Right atrium auricular region (tissue), 2 donors: Measurements from ENCODE around the gene RPL11. TPM values are rescaled to one million over a fixed set of nuclear protein-coding genes. Genes with fewer than 3 reads are reported as not detected.
"Not testable (repeated sequence)": the region's sequence is repeated elsewhere in the genome, so short reads cannot be mapped to it uniquely, and the experiment has no call there.

ENCODE experiments used
- DNase-seq: peaks from one replicate; pipeline ENCODE4 v3.0.0-alpha.2; 2019; ENCODE audit warnings: low spot score
- H3K27ac ChIP-seq, 2 donors: fragments of 200-600 bp; sonication (generic); 1 replicate in 1 of 2; 2 replicates in 1 of 2; pipeline ENCODE4 v1.5.1; 2016 to 2019
- H3K27me3 ChIP-seq, 2 donors: fragments of 200-600 bp; sonication (generic); one replicate each; pipeline versions ENCODE4 v1.5.1 to v1.6.0; 2017 to 2019
- H3K36me3 ChIP-seq: fragments of 200-600 bp; sonication (generic); one replicate; pipeline ENCODE4 v1.5.1; 2016
- H3K4me1 ChIP-seq, 2 donors: fragments of 200-600 bp; sonication (generic); one replicate each; pipeline versions ENCODE4 v1.5.1 to v1.6.0; 2017 to 2019
- H3K4me3 ChIP-seq, 2 donors: fragments of 200-600 bp; sonication (generic); 1 replicate in 1 of 2; 2 replicates in 1 of 2; pipeline ENCODE4 v1.5.1; 2017 to 2019; ENCODE audit warnings: mild to moderate bottlenecking in 1 of 2, moderate library complexity in 1 of 2
- H3K9me3 ChIP-seq, 2 donors: fragments of 200-600 bp; sonication (generic); one replicate each; pipeline ENCODE4 v1.5.1; 2019
- CTCF ChIP-seq, 2 donors: fragments of 200-600 bp; sonication (generic); IDR thresholded peaks; one replicate each; pipeline ENCODE4 v1.5.1; 2019; ENCODE audit warnings: antibody characterized with exemption in 2 of 2
- total RNA-seq, 2 donors: library from RNA; depleted of rRNA; stranded (reverse); fragments of >200 nt; gene quantifications; one replicate each; pipeline ENCODE4 v1.1.0, GENCODE V29; 2016

The RPL11 gene
- total RNA-seq, 2 donors from 2014 or later = 391 to 585 TPM

- H3K27ac ChIP-seq = no peak overlapping the region
- no peaks in the 10 kb centered on the region for H3K9me3 ChIP-seq
- peaks cover 0 to 12% of the 10 kb centered on the region in 2 donors for H3K4me1 ChIP-seq
- TF ChIP-seq CTCF (IDR thresholded peaks at IDR 0.05) = no peak
- H3K4me3 ChIP-seq = no peak overlapping the region
- H3K27me3 ChIP-seq = no peaks in the 10 kb centered on the region
- DNase-seq = no peak
- no peaks in the 10 kb centered on the region for H3K36me3 ChIP-seq
Observed at GRCh38 chr1:23646541-23646940, 45.1 kb upstream of the RPL11 start.

GRCh38 chr1:23648576-23648975, 43.0 kb upstream of the RPL11 start:
- H3K36me3 ChIP-seq = no peaks in the 10 kb centered on the region
- no peak overlapping the region for H3K4me3 ChIP-seq
- DNase-seq = no peak
- no peak for TF ChIP-seq CTCF (IDR thresholded peaks at IDR 0.05)
- H3K9me3 ChIP-seq = no peaks in the 10 kb centered on the region
- peaks cover 0 to 12% of the 10 kb centered on the region in 2 donors for H3K4me1 ChIP-seq
- no peak overlapping the region for H3K27ac ChIP-seq
- H3K27me3 ChIP-seq = no peaks in the 10 kb centered on the region

- H3K36me3 ChIP-seq, H3K9me3 ChIP-seq, H3K27me3 ChIP-seq, H3K27ac ChIP-seq, DNase-seq, H3K4me3 ChIP-seq, H3K4me1 ChIP-seq: not testable (repeated sequence)
Observed at GRCh38 chr1:23649157-23649556, 42.4 kb upstream of the RPL11 start.

- peak; percentile 81 for DNase-seq
- Histone ChIP-seq H3K36me3 (no peaks in the 10 kb centered on the region), H3K4me3 (no peak overlapping the region), H3K4me1 (peaks cover 0 to 3% of the 10 kb centered on the region in 2 donors), H3K27ac (peak overlapping the region in 1 of 2 donors; percentile 56), H3K27me3 (no peaks in the 10 kb centered on the region), H3K9me3 (no peaks in the 10 kb centered on the region)
- TF ChIP-seq CTCF (IDR thresholded peaks at IDR 0.05) = no peak
Observed at GRCh38 chr1:23650344-23650990, 41.1 kb upstream of the RPL11 start.

GRCh38 chr1:23651069-23651808, 40.4 kb upstream of the RPL11 start:
- H3K27ac ChIP-seq = peak overlapping the region; percentile 13 to 56

More at GRCh38 chr1:23651069-23651808, 40.4 kb upstream of the RPL11 start:
- H3K4me1 ChIP-seq = peaks cover 0 to 3% of the 10 kb centered on the region in 2 donors
- H3K9me3 ChIP-seq = no peaks in the 10 kb centered on the region
- no peak for TF ChIP-seq CTCF (IDR thresholded peaks at IDR 0.05)
- H3K36me3 ChIP-seq = no peaks in the 10 kb centered on the region
- peak; percentile 94 for DNase-seq
- no peaks in the 10 kb centered on the region for H3K27me3 ChIP-seq
- H3K4me3 ChIP-seq = no peak overlapping the region
